Medulla oblongata (tissue), 1 donor: ENCODE data around the gene ADARB2.
A peak's percentile ranks its signal among the peaks of the same experiment; 100 is the strongest.
"Not testable (repeated sequence)": the region's sequence is repeated elsewhere in the genome, so short reads cannot be mapped to it uniquely, and the experiment has no call there.

Source experiments
- DNase-seq: peaks from one replicate; pipeline ENCODE4 v3.0.0-alpha.2; 2015; ENCODE audit errors: extremely low spot score

ADARB2 gene

DNA sequence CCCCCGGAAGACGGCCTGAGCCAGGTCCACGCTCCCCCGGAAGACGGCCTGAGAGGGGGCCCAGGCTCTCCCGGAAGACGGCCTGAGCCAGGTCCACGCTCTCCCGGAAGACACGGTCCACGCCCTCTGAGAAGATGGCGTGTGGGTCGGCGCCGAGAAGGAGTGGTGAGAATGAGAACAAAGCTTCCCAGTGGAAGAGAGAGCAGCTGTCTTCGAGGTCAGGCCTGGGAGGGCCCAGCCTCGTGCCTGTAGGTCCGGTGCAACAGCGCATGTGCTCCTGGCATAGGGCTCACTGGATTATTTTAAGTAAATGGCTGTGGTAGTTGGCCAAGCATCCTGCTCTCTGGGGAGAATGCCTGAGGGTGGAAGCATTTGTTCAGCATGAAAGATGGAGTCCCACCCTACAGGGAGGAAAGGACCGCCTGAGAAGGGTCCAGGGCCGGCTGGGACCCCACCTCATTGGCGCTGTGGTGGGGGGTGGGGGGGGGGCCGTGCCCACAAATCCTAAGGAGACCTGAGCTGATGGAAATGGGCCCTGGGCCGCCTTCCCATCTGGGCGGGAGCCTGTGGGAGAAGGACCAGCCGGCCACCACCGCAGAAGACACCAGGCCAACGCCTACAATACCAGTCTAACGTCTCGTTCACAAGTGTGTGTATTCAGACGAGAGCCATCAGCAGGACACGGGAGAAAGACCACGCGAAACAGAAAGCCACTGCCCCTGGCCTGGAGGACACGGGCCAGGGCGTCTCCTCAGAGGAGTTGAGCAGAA lies 471.1 kb downstream of the ADARB2 start:
- DNase-seq: no peak

DNA sequence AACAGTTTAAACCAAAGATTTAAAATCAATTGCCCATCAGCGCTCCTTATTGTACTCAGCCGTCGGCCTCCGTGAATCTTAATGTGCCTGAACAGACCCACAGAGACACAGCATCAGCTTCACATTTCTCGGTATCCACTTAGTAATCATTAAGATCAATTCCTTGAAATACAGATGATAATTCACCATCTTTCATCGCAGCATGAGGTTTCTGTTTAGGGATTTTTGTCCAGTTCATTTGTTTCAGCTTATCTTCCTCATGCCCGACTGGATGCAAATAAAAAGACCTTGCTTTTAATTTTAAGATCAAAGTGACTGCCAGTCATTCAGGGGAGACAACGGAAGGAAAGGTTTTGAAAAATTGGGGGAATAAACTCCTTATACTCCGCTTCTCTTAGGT lies 473.3 kb downstream of the ADARB2 start:
- no peak for DNase-seq

DNA sequence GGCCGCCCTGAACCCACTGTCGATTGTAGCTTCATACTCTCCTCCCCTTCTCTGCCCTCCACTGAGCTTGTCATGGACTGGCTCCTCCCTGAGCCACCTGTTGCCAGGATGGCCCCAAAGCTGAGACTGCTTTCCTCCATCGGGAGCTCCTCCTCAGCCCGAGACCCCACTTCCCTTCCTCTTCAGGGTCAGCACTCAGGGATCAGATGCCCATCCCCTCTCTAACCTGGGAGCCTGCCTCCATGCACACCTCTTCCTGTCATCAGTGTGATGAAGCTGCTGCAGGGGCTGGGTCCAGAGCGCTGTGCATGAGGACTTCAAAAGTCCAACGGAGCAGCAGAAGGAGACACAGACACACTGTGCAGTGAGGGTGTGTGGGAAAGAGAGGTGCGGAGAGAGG lies 480.1 kb downstream of the ADARB2 start:
- no peak for DNase-seq

DNA sequence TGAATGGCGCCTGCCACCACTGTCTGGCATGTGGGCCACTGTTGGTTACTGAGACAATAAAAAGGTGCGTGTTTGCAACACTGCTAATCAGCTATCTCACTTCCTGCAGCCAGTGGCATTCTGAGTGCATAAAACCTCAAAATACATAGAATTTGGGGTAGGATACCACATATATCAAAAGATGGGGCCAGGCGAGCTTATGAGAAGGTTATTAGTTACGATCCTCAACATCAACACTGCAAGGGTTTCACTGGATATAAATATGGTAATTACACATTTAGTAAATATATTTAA lies 480.9 kb downstream of the ADARB2 start:
- no peak for DNase-seq

DNA sequence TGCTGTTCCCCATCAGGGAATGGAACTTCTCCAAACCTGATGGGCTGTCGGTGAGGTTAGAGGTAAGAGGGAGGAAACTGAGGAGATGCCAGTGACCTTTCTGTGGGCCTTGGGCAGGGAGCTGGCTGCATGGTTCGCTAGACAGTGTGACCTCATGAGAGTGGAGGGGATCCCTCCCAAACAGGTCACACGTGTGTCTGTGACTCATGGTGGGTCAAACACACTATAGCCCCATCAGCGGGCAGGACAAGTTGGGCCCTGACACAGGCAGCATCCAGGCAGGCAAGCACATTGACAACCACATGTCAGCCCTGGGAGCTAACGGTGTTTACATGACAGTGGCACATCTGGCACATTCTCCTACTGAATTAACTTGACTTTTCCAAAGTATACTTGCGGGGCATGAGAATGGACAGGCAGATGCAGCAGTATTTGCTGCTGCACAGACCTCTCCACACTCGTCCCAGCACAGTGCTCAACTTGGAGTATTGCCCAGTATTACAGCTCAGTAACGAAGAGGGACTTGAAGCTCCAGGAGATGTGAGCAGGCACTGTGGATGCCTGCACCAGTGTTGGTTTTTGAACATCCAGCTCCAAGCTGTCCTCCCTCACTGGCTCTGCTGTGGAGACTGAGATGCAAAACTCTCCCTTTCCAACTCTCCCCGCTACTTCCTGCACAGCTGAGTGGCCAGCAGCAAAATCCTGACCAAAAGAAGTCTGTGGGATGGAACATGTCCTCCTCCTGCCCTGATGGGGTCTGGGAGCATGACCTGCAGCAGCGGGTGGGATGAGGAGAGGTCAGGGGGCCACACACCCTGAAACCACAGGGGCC lies 481.5 kb downstream of the ADARB2 start:
- no peak for DNase-seq

DNA sequence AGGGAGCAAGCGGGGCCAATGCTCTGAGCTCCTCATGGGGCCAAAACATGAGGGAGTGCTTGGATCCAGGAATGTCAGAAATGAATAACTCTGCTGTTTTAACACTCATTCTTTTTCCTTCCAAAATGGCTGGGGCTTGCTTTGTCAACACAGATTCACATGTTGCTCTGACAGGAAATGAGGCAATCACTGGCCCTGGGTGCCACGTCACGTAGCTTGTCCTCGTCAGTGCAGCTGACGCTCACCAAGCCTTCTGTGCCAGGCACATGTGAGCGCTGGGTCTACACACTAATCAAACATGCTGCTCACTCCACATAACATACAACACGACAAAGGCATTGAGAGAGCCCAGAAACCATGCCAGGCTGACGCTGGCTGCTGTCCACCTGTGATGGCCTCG lies 482.2 kb downstream of the ADARB2 start:
- no peak for DNase-seq

DNA sequence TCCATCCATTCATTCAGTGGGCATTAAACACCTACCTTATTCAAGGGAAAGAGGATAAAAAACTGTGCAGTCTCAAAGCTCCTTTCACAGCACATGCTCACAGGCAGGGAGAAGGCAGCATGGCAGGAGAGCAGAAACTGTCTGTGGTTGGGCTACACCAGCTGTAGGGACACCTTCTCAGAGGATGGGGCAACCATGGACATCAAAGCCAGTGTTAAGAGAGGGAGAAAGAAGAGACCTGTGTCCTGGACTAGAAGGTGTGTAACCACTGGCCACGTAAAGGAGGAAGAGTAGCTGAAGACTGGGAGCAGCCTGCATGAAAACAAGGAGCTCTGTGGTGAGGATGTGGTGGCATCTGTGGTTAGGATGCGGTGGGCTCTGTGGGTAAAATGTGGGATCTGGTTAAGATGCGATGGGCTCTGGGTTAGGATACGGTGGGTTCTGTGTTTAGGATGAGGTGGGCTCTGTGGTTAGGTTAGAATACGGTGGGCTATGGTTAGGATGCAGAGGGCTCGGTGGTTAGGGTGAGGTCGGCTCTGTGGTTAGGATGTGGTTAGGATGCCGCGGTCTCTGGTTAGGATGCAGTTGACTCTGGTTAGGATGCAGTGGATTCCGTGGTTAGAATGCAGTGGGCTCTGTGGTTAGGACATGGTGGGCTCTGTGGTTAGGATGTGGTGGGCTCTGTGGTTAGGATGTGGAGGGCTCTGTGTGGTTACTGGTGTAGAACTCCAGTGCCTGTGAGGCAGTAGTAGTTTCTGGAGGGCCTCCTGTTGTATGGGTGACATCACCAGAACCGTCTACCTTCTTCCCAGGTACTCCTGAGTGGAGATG lies 483.6 kb downstream of the ADARB2 start:
- no peak for DNase-seq

DNA sequence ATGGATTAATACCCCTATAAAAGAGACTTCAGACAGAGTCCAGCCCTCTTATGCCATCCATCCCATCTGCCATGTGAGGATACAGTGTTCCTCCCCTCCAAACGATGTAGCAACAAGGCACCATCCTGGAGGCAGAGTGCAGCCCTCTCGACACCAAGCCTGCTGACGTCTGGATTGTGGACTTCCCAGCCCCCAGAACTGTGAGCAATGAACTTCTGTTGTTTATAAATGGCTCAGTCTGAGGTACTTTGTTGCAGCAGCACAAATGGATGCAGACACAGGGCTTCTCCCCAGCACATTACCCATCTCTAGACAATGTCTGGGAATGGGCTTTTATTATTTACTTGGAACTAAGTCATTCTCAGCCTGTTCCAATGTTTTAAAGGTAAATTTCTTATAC lies 485.6 kb downstream of the ADARB2 start:
- DNase-seq: peak; percentile 57

DNA sequence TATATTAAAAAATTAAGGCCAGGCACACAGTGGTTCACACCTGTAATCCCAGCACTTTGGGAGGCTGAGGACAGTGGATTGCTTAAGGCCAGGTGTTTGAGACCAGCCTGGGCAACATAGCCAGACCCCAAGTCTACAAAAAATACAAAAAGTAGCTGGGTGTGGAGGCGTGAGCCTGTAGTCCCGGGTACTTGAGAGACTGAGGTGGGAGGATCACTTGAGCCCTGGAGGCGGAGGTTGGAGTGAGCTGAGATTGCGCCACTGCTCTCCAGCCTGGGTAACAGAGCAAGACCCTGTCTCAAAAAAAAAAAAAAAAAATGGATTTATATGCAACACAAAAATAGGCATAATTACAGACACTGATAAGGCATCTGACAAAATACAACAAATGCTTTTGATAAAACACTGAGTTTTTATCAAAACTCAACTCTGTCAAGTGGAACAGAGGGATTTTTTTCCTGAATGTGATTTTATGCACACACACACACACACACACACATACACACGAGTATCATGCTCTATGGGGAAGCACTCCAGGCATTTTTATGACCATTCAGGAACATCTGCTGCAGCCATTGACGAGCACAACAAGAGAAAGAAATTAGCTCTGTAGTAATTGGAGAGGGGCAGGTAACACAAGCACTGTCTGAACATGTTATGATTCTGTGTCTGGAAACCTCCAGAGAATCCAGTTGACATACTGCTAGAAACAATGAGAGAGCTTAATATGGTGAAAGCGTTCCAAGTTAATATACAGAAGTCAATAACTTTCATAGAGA lies 488.0 kb downstream of the ADARB2 start:
- DNase-seq: no peak

DNA sequence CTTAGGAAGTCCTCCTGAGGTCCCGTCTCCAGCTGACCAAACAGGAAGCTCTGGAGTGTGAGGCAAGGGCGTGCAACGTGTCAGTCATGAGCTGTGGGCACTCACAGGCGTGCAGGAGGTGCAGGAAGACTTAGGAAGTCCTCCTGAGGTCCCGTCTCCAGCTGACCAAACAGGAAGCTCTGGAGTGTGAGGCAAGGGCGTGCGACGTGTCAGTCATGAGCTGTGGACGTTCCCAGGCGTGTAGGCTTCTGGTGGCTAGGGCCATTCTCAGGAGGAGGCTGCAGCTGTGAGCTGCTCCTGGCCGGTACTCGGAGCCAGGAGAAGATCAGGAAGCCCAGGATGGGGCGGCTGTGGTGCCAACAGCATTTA lies 489.1 kb downstream of the ADARB2 start:
- not testable (repeated sequence) for DNase-seq

DNA sequence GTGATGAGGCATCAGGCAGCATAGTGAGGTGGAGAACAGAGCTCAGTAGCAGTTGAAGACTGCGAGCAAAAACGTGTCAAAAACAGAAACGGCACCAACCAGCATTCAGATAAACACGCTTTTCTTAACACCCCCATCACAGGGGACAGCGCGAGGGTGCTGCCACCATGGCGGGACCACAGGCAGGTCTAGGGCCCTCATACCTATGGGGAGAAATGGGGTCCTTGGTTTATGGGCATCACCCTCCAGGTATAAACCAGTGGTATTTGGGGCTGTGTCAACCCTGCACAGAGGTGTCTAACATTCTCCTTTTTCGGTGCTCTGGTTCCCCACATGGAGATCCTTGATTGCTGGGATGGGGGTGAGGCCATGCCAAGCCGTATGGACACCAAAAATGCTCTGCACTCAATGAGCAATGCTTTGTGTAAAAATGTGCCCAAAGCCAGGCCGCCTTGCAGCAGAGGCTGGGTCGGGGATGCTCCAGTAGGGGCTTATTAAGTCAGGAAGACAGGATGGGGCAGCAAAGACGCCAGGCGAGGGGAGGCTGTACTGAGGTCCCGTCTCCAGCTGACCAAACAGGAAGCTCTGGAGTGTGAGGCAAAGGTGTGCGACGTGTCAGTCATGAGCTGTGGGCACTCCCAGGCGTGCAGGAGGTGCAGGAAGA lies 489.6 kb downstream of the ADARB2 start:
- DNase-seq: no peak

DNA sequence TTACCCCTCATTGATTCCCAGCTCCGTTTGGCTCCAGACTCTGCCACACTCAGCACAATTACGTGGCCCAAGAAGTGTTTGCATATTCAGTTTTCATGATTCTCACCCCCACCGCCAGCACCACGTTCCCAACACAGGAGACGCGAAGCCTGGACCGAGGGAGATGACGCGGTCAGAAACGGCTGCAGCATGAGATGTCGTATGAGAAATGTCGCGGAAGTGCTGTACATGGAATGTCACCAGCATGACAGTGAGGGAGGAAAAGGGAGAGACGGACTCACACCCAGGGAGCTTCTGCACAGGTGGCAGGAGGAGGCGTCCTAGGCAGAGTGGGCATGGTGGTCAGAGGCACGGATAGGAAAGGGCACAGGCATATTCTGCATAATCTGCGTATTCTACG lies 492.8 kb downstream of the ADARB2 start:
- no peak for DNase-seq

DNA sequence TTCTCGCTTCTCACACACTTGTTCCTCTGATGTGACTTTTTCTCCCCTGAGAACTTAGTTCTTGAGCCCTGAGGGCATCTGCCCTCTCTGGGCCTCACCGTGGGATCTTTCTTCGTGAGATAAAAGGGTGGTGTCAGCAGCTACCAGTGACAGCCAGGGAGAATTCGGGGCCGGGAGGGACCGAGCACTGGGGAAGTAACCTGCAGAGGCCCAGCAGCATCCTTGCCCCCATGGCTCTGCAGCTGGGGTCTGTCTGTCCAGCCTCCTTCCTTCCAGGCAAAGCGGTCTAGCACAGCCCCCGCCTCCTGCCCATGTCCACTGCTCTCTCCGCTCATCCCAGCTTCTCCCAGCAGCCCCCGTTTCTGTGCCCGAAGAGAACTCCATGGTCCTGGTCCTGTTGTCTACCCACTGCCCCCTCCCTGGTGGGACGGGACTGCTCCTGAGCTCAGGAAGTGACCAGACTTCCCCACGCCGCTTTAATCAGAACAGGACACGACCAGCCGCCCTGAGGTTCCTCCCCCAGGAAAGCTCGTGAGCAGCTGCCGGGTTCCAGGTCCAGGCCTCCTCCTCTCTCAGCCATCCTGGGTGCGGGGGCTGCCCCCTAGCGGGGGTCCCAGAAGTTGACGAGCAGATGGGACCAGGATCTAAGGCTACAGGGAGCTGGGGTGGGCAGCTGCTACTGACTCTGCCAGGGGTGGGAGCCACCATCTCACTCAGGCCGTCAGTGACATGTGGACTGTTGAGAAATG lies 493.7 kb downstream of the ADARB2 start:
- no peak for DNase-seq

DNA sequence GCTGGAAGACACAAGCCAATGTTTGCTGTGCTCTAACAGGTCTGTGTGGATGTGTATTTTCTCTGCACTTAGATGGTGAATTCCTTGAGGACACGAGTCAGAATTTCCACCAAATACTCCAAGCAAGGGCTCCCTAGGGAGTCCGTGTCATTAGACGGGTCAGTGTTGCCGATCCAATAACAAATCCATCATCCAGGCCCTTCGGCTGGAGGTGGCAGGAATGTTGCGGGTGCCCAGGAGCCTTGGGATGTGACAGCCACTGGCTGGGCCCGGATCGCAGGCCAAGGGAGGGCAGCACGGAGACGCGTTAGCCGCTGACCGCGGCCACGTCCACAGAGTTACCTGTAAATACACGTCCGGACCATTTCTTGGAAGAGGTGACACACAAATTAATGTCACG lies 494.4 kb downstream of the ADARB2 start:
- DNase-seq: no peak

DNA sequence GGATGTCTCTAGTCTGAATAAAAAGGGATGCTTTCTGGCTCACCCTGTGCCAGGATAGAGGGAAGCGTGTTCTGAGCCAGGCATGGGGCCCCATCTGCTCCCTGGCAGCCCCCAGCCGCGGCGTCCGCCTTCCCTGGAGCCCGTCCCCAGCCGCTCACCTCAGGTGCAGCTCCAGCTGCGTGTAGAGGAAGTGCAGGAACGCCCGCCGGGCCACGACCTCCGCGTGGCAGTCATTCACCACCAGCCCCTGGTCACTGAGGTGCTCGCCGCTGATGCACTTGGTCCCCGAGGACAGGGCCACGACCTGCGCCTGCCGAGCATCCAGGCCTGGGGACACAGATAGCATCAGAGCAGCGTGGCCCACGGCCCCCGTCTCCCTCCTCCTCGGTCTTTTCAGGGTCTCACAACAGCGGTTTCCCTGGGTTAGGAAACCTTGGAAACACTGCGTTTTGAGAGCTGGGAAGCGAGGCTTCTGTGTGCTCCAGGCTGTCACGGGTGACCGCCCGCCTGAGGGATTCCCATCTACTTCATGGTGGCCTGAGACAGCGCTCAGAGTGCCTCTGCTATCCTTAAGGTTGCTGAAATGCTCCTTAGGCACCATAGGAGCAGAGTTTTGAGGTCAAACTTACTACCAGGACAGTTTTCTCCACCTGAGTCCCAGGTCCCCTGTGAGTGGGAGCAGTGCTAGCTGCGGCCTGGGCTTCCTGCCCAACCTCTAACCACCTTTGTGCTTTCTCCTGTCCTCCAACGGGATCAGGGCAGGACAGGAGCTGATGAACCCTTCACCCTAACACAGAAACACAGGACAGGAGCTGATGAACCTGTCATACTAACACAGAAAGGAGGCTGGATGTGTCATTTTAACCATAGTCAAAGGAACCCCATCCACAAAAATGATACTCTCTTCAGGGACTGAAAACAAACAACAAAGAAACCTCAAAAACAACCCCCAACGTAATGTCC lies 495.1 kb downstream of the ADARB2 start:
- no peak for DNase-seq

DNA sequence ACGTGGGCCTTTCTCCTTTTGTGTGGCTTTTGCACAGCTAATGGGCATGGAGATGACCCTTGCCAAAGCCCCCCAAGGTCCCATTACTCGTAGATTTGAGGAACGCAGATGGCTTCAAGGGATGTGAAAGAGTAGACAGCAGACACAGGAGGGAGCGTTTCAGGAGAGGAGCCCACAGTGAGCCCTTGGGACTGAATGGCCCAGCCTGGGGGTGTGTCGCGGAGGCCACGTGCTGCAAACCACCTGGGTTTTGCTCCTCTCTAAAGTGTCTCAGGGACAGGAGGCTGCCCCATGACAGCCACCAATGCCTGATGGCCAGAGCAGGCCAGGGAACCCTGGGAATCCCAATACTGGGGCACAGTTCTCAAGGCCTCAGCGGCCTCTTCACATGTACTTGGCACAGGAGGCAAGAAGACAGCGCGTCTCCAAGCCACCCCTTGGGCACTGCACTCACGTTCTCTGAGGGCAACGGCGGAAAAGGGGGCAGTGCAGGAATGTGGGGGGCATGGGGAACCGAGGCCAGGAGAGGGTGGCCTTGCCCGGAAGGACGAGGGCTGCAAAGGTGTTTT lies 495.9 kb downstream of the ADARB2 start:
- no peak for DNase-seq

DNA sequence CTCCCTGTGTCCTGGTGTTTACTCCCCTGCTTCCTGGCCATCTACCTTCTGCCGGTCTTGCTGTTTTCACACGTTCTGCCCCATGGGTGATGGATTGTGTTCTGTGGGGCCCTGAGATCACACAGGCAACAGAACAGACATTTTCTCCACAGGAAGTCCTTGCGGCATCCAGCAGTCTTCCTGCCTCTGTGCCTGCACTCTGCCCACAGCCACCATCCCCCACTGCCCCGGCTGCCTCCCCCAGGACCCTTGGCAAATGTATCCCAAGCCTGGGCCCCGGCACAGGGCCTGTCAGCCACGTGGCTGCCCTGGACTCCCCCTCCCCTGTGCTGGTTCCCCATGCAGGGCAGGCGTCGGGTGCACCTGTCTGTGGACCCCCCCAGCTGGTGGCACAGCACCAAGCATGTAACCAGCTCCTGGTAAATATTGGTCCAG lies 497.0 kb downstream of the ADARB2 start:
- DNase-seq: peak; percentile 47

DNA sequence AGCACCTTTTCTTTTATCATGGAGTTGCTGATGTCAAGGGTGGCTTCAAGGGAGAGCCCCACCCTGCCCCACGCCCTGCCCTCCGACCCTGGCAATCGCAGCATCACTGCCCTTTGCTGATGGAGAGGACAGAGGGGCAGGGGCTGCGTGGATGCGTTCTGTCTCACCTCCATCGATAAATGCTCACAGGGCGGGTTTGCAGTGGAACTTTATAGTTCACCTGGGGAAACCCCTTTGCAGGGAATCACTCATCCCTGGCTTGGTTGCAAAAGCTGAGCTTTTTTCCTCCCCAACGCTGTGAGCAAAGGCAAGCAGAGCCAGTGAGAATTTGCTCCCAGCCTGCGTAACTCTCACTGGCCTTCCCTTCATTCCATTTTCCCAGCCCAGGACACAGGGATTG lies 504.3 kb downstream of the ADARB2 start:
- no peak for DNase-seq
